Activated effector memory CD4-positive, alpha-beta T cell treated with anti-CD3 and anti-CD28 coated beads, Interleukin-2, amount 50 U/mL, for 16 hours (primary cell): ENCODE data around the gene SP7.
"Not testable (repeated sequence)": the region's sequence is repeated elsewhere in the genome, so short reads cannot be mapped to it uniquely, and the experiment has no call there.

ENCODE experiments used
- DNase-seq: peaks from one replicate; pipeline ENCODE4 v3.0.0-alpha.2; 2020

SP7 gene

GRCh38 chr12:53336181-53336681 is at the start of gene SP7:
Gene SP7, minus strand, starts transcription at chr12:53336354. Its CDS starts 708 bp downstream, at chr12:53335646.
- no peak for DNase-seq

- no peak for DNase-seq
Measured at GRCh38 chr12:53383258-53383657, 47.1 kb upstream of the SP7 start.

DNA sequence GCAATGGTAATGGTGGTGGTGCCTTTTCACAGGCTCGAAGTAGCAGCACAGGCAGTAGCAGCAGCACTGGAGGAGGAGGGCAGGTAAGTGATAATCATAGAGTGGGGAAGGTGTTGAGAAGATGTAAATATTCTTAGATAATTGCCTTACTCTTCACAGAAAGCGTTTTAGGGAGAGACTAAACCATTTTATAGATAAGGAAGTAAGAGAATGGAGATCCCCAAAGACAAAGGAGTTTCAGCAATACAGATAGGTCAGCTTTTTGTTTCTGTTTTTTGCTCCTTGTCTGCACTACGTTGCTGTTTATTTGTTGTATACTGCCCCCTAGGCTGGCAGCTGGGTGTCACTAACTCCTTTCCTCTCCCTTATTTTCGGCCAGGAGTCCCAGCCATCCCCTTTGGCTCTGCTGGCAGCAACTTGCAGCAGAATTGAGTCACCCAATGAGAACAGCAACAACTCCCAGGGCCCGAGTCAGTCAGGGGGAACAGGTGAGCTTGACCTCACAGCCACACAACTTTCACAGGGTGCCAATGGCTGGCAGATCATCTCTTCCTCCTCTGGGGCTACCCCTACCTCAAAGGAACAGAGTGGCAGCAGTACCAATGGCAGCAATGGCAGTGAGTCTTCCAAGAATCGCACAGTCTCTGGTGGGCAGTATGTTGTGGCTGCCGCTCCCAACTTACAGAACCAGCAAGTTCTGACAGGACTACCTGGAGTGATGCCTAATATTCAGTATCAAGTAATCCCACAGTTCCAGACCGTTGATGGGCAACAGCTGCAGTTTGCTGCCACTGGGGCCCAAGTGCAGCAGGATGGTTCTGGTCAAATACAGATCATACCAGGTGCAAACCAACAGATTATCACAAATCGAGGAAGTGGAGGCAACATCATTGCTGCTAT is 45.8 kb upstream of the SP7 start:
- DNase-seq = peak; percentile 75

- no peak for DNase-seq
Measured at GRCh38 chr12:53380794-53381730, 44.9 kb upstream of the SP7 start.

- DNase-seq = peak; percentile 99
Measured at GRCh38 chr12:53380104-53380793, 44.1 kb upstream of the SP7 start, which contains the start of gene SP1. Gene SP1, plus strand, starts transcription at chr12:53380176. Its CDS starts 116 bp downstream, at chr12:53380292.

DNA sequence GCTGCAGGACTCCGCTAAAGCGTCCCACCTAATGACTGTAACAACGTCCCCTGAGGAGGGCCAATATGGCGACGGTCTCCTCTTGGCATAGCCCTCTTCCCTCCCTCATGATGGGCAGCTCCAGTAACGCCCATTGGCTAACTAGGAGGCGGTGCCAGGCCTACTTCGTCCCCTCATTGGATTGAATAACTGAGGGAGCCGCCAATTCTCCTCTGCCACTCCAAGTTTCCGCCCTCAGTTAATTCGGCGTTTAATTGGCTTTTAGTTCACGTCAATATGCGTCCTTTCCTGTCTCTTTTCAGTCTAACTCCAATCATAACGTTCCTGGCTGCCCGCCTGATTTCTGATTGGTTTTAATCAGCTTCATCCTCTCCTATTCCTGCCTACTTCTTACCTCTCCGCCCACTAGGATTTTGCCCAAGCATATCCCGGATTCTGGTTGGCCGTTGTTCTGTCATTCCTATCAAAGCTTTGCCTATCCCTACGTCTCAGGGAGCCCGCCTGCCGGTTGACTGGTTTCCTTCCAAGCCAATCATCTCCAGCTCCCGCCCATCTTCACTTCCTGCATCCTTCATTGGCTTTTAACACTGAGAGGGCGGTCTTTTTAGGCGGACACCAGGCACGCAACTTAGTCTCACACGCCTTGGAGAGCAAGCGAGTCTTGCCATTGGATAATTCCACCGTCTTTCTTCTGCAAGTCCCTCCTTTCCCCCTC is 43.4 kb upstream of the SP7 start:
- DNase-seq = peak; percentile 97

DNA sequence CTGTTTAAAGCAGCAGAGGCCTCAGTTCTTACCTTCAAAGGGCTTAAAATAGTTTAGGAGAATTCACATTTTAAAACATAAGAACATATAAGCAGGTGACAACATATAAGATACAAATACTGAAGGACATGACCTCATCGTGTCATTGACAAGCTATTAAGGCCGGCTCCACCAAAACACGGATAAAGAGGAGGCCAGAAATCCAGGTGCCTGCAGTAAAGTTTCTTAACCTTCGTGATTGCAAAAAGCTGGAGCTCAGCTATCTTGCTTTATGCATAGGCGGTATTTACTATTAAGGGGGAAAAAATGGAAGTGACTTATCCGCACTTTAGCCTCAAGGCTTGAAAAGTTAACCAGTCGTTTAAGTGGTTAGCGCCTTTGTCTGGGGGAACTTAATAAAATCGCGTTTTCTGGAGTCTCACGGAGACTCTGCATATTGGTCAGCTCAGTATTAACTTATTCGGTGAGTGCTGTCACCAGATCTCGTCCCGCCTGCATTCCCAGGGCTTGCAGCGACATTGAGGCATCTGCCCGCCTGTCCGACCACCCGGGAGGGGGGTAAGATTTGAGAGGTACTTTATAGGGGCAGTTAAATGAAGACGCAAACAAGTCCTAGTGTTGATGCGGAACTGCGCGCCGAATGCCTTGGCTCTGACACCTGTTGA is 42.7 kb upstream of the SP7 start:
- DNase-seq = no peak

DNA sequence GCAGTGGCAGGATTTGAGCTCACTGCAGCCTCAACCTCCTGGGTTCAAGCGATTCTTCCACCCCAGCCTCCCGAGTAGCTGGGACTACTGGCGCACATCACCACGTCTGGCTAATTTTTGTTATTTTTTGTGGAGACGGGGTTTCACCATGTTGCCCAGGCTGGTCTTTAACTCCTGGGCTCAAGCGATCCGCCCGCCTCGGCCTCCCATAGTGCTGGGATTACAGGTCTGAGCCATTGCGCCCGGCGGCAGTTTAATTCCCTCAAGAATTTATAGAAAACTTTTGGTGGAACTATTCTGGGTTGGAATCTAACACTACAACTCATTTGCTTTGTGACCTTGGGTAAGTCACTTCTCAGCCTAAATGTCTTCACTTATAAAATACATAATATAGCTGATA is 42.1 kb upstream of the SP7 start:
- peak; percentile 43 for DNase-seq

DNA sequence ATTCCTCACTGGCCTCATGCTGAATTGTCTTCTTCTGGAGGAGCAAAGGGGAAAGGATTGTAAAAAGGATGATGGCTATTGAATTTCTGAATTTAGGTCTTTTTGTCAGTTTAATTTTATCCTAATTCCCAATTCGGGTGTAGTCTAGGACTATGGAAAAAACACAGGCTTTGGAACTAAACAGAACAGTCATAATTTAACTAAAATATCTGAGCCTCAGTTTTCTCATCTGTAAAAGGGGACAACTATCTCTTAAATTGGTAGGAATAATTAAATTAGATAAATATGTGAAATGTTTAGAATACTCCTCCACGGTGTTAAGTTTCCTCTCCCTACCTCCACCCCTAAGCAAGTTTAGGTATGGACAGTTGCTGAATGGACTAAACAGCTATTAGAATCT is 40.6 kb upstream of the SP7 start:
- DNase-seq = no peak

GRCh38 chr12:53374277-53374676 is 38.1 kb upstream of the SP7 start:
- DNase-seq = peak; percentile 54

- not testable (repeated sequence) for DNase-seq
Measured at GRCh38 chr12:53373554-53374133, 37.5 kb upstream of the SP7 start.

GRCh38 chr12:53365245-53365904 is 29.2 kb upstream of the SP7 start:
- no peak for DNase-seq

GRCh38 chr12:53361638-53362037 is 25.5 kb upstream of the SP7 start:
- not testable (repeated sequence) for DNase-seq

DNA sequence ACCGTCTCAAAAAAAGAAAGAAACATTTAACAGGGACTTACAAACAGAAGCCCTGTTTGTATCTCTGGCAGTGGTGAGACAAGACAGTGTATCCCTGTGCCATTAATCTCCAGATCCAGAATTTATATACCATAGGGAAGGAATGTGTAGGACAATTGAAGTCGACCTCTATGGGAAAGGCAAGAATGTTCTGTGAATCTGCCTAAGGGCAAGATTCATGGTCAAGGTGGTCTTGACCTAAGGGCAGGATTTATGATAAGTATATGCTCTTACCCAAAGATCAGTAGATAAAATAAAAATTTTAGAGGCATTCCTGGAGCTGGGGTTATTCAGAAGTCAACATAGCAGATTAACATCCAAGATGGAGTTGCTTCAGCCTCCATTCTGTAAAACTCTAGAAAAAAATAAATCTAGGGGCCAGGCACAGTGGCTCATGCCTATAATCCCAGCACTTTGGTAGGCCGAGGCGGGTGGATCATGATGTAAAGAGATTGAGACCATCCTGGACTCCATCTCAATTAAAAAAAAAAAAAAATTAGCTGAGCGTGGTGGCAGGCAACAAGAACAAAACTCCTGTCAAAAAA is 22.8 kb upstream of the SP7 start:
- DNase-seq = no peak

DNA sequence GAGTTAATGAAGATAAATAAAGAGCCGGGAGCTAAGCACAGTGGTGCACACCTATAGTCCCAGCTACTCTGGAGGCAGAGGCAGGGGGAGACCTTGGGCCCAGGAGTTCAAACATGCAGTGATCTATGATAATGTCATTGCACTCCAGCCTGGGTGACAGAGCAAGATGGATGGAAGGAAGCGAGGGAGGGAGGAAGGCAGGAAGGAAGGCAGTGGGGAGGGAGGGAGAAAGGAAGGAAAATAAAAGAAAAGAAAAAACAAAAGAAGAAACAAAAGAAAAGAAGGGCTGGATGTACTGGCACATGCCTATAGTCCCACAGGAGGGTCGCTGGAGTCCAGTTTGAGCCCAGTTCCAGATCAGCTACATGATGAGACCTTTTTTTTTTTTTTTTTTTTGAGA is 19.0 kb upstream of the SP7 start:
- no peak for DNase-seq

GRCh38 chr12:53353257-53353655 is 17.1 kb upstream of the SP7 start:
- no peak for DNase-seq

GRCh38 chr12:53352331-53353256 is 16.4 kb upstream of the SP7 start:
- DNase-seq = peak; percentile 91

GRCh38 chr12:53347905-53348304 is 11.8 kb upstream of the SP7 start:
- DNase-seq = no peak

GRCh38 chr12:53346491-53346890 is 10.3 kb upstream of the SP7 start:
- DNase-seq = no peak
